A375 (cell line): ENCODE data around the gene CALM3. TPM values are rescaled to one million over a fixed set of nuclear protein-coding genes. Genes with fewer than 3 reads are reported as not detected.

Source experiments
- total RNA-seq: library from RNA; depleted of rRNA; stranded (reverse); fragments of >200 nt; shearing (Covaris generic); gene quantifications from 2 replicates; pipeline ENCODE4 v1.2.3, GENCODE V29; 2014; rRNA removed

Gene CALM3
- total RNA-seq, result 104 and 125 TPM in 2 replicates

GRCh38 chr19:46601318-46602224 lies at the start of gene CALM3:
CALM3 (plus strand) TSS chr19:46601330; CDS start chr19:46601435, 105 bp downstream.

GRCh38 chr19:46624958-46625661 lies 24.0 kb downstream of the CALM3 start, which contains the start of gene PTGIR:
PTGIR (minus strand) TSS chr19:46625089; CDS start chr19:46624225, 864 bp downstream.

DNA sequence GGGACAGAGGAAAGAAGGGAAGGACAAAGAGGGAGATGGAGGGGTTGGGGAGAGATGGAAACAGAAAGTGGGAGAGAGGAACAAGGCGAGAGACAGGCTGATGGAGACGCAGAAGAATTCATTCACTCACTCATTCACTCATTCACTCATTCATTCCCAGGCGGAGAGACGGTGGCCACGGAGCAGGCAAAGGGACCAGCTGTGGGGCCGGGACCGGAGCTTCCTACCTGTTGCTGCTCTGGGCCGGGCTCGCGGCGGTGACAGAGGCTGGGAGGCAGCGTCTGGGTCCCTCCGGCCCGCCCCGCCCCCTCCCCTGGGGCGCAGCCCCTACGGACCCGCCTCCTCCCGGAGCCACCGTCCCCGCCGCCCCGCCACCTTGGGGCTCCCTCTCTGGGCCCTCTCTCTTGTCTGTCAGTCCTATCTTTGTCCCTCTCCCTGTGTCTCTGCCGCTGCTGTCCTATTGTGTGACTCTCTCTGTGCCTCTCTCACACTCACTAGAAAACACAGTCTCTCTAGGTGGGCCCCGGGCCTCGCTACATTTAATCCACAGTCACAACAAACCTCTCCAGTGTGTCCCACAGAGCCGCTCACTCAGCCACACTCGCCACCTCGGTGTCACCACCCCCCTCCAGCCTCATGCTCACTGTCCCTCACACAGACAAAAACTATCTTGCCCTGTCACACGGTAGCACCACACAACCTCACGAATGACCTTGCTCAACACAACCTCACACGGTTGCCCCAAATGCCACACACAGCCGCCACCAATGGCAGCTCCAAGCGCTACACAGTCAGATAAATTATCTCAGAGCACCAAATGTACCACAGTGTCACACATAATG lies 35.0 kb downstream of the CALM3 start, which contains the start of gene GNG8:
GNG8 (minus strand) TSS at position 283 of the 842 bp plus-strand sequence. CDS start 1,520 bp downstream, outside the sequence.

Other genes starting within 250 kb of the CALM3 start
- gene CCDC8, start 187.8 kb upstream of the CALM3 start, total RNA-seq, result not detected in 2 replicates
- 0.04 TPM in 1 of 2 replicates, not detected in the other for gene PNMA8C, start 172.4 kb upstream of the CALM3 start, total RNA-seq
- 27.8 and 32.1 TPM in 2 replicates for gene PNMA8A, start 129.8 kb upstream of the CALM3 start, total RNA-seq
- 0.04 TPM in 1 of 2 replicates, not detected in the other for gene PNMA8B, start 105.5 kb upstream of the CALM3 start, total RNA-seq
- 0.32 TPM in 1 of 2 replicates, not detected in the other for gene PTGIR, start 23.8 kb downstream of the CALM3 start, total RNA-seq
- not detected in 2 replicates for gene GNG8, start 34.9 kb downstream of the CALM3 start, total RNA-seq
- gene DACT3, start 59.9 kb downstream of the CALM3 start, total RNA-seq, result 0.24 and 0.45 TPM in 2 replicates
- gene PRKD2, start 115.8 kb downstream of the CALM3 start, total RNA-seq, result 21.9 and 23.3 TPM in 2 replicates
- gene FKRP, start 144.7 kb downstream of the CALM3 start, total RNA-seq, result 26.2 and 27.9 TPM in 2 replicates
- 109 and 119 TPM in 2 replicates for gene STRN4, start 145.1 kb downstream of the CALM3 start, total RNA-seq
- 379 and 423 TPM in 2 replicates for gene SLC1A5, start 187.3 kb downstream of the CALM3 start, total RNA-seq
- gene AP2S1, start 249.5 kb downstream of the CALM3 start, total RNA-seq, result 452 and 463 TPM in 2 replicates